A549 treated with RU486 at 1 μM for 4 hours (cell line): ENCODE results near the gene RAB44. TPM values are rescaled to one million over a fixed set of nuclear protein-coding genes. Genes with fewer than 3 reads are reported as not detected.

Experiments used
- total RNA-seq: library from RNA; stranded (reverse); fragments of 200-300 nt; extraction: Qiagen RNA extraction; gene quantifications from 5 replicates; pipeline ENCODE4 v1.2.3, GENCODE V29; 2022; ENCODE audit warnings: low read depth

The RAB44 gene
- total RNA-seq, result 0.02 to 0.06 TPM (median 0.04 TPM) in 4 of 5 replicates, not detected in the other

DNA sequence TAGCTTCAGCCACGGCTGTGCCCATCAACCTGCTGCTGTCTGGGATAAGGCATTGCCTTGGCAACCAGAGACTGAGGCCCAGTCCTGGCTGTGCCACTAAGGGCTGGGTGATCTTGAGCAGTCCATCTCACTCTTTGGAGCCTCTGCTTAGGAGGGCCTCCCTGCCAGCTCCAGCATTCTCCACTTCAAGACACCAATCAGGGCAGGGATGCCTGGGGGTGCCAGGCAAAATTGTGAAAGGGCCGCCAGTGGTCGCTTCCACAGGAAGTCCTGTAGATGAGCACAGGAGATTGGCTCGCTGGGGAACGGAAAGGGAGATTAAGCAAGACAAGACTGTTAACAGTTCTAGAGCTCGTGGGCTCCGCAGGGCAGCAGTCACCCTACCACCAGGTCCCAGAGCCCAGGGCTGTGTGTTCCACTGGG, at the start of gene RAB44:
Gene RAB44 (plus strand): TSS at position 346 of the 423 bp plus-strand sequence. CDS start 6,410 bp downstream, outside the sequence.

DNA sequence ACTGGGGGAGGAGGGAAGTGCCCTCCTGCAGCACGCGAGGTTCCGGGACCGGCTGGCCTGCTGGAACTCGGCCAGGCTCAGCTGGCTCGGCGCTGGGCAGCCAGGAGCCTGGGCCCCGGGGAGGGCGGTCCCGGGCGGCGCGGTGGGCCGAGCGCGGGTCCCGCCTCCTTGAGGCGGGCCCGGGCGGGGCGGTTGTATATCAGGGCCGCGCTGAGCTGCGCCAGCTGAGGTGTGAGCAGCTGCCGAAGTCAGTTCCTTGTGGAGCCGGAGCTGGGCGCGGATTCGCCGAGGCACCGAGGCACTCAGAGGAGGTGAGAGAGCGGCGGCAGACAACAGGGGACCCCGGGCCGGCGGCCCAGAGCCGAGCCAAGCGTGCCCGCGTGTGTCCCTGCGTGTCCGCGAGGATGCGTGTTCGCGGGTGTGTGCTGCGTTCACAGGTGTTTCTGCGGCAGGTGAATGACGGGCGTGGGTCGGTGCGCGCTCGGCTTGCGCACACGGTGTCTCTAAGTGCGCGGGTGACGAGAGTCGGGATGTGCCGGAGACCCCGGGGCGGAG, 19.1 kb upstream of the RAB44 start, which contains the start of gene CDKN1A:
Gene CDKN1A (plus strand): TSS at position 227 of the 555 bp plus-strand sequence. CDS start 5,388 bp downstream, outside the sequence.

Other genes with a start within 250 kb of the RAB44 start
- gene STK38, start 150.3 kb upstream of the RAB44 start, total RNA-seq, result 14.9 to 18.4 TPM (median 17.3 TPM) in 5 replicates
- gene SRSF3, start 103.5 kb upstream of the RAB44 start, total RNA-seq, result 487 to 672 TPM (median 512 TPM) in 5 replicates
- 178 to 255 TPM (median 220 TPM) in 5 replicates for gene CDKN1A, start 19.1 kb upstream of the RAB44 start, total RNA-seq
- gene CPNE5, start 141.6 kb downstream of the RAB44 start, total RNA-seq, result 0.05 to 0.15 TPM (median 0.08 TPM) in 4 of 5 replicates, not detected in the other
- gene PPIL1, start 177.0 kb downstream of the RAB44 start, total RNA-seq, result 38.9 to 51.4 TPM (median 42.2 TPM) in 5 replicates
- gene C6orf89, start 188.1 kb downstream of the RAB44 start, total RNA-seq, result 14.6 to 17.1 TPM (median 16.7 TPM) in 5 replicates